GM18511 (cell line): ENCODE data around the gene NOP56.

Experiments used
- ATAC-seq: cut with Tn5 transposase; IDR thresholded peaks from one replicate; pipeline ENCODE4 v1.9.1; 2021; ENCODE audit warnings: mild to moderate bottlenecking, moderate library complexity; ENCODE audit not compliant: unreplicated experiment

Gene NOP56

DNA sequence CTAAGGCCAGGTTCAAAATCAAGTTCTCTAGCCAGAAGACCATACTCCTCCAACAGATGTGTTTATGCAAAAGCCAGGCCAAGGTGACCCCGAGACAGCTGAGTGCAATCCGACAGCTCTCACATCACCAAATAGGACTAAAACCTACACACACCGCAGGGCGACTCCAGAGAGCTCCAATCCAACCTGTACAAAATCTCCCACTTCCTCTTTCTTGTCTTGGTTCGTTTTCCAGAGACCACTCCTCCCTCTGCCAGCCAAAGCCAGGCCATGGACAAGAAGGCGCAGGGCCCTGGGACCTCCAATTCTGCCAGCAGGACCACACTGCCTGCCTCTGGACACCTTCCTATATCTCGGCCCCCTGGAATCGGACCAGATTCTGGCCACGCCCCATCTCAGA, 11.5 kb upstream of the NOP56 start:
- no peak for ATAC-seq

GRCh38 chr20:2643708-2644107, 8.7 kb upstream of the NOP56 start:
- no peak for ATAC-seq

- peak; percentile 48 for ATAC-seq
Observed at GRCh38 chr20:2652724-2653555, 508 bp downstream of the NOP56 start.

DNA sequence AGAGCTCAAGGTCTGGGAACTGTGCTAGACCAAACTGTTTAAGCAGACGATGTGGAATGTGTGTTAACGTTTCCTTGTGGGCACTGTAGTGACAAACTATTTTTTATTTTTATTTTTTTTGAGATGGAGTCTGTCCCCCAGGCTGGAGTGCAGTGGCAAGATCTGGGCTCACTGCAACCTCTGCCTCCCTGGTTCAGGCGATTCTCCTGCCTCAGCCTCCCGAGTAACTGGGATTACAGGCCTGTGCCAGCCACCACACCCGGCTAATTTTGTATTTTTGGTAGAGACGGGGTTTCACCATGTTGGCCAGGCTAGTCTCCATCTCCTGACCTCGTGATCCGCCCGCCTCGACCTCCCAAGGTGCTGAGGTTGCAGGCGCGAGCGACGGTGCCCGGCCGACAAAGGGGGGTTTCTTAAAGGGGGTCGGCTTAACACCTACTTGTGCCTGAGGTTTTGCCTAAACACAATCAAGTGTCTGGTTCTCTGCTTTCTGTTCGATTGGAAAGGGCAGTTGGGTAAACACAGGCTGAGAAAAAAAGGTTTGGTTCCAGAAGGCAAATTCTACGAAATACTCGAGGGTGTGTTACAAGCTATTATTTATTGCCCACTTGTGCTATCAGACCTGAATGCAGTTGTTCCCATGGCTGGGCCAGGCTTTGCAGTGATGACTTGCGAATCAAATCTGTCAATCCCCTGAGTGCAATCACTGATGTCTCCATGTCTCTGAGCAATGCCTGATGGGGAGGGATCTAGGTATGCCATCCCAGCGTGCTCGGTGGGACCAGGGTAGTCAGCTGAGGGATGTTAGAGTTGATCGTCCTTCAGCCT, 1.3 kb downstream of the NOP56 start:
- ATAC-seq, result no peak

DNA sequence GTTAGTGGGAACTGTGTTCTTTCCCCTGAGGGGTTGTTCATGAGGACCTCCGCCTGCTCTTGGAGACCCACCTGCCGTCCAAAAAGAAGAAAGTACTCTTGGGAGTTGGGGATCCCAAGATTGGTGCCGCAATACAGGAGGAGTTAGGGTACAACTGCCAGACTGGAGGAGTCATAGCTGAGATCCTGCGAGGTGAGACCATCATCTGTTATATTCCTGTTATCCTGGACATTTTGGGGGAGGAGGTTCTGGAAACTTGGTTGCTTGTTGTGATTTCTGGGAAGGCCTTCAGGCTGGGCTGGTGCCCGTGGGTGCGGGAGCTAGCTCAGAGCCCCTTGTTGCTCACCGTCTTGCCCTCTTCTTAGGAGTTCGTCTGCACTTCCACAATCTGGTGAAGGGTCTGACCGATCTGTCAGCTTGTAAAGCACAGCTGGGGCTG, 2.0 kb downstream of the NOP56 start:
- ATAC-seq, result no peak

DNA sequence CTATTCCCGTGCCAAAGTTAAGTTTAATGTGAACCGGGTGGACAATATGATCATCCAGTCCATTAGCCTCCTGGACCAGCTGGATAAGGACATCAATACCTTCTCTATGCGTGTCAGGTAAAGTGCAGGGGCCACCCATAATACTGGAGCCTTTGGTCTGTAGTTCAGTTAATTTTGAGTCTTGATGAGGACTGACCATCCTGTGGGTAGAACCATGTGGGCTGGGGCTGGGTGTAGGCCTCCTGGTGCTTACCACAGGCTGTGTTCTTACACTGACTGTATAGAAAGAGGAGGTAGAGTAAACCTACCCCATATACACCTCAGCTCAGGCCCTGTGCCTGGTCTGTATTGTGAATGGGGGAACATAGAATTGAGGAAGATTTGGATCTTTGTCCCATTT, 2.4 kb downstream of the NOP56 start:
- ATAC-seq, result no peak

- no peak for ATAC-seq
Observed at GRCh38 chr20:2655331-2656116, 3.1 kb downstream of the NOP56 start.

GRCh38 chr20:2656471-2657117, 4.2 kb downstream of the NOP56 start:
- ATAC-seq, result no peak

DNA sequence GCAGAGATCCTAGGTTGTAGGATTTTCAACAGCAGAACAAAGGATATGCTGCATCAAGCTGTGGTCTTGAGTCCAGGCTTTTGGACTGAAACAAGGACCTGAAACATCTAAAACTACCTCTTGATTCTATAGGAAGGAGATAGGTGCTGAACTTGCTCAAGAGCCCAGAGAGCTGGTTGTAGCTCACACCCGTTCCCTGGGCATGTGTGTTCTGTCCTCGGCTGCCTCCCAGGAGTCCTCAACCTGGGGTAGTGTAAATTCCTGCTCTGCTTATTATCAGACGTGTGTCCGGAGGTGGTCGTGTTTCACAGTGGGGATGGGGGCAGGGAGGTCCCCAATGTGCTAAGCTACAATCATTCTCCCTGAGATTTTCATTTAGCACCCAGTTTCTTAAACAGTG, 4.8 kb downstream of the NOP56 start:
- ATAC-seq, result no peak

DNA sequence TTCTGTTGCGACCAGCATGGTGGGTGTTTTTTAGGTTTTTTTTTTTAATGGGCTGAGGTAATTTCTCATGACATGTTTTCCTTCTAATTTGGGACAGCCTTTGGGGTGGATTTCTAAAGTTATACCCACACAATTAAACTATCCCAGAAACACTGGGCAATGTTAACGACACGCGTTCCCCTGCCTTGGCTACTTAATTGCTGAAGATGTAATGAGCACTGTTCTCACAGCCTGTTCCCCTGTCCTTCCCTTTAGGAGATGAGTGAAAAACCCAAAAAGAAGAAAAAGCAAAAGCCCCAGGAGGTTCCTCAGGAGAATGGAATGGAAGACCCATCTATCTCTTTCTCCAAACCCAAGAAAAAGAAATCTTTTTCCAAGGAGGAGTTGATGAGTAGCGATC, 5.2 kb downstream of the NOP56 start:
- ATAC-seq, result no peak

- ATAC-seq, result no peak
Observed at GRCh38 chr20:2658414-2659354, 6.3 kb downstream of the NOP56 start.

DNA sequence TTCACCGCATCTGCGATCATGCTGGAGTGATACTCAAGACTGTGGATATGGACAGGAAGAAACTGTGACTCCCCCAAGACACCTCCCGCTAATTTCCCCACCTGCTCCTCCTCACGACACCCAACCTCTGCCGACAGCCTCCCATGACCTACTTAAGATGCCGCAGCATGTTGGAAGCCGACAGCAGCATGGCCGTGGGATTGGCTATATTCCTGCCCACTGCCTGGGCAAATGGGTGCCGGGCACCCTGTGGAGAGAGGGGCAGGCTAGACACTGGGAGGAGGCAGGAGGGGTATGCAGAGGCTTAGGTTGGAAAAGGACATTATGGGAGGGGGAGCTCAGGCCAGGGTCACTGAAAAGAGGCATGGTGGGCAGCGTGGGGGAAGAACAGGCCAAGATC, 7.1 kb downstream of the NOP56 start:
- no peak for ATAC-seq

DNA sequence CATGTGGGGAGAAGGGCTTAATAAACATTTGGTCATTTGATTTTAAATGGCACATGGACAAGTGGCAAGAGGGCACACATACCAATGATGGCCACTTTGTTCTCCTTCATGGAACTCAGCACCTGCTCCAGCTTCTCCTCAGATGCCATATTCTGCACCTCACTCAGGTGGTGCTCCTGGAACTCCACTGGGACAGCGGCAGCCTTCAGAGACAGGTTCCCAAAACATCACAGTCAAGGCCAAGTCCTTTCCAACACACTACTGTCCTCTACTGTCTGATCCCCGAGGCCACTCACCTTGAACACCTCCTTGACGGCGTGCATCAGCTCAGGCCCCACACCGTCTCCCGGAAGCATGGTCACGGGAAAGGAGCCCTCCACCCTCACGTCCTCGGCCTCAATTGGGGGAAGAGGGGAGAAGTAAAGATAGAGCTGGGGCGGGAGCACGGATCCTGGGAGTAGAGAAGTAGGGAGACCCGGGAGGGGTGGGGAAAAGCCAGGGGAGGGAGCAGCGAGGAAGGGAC, 11.0 kb downstream of the NOP56 start:
- no peak for ATAC-seq

- peak; percentile 98 for ATAC-seq
Observed at GRCh38 chr20:2663887-2664719, 11.7 kb downstream of the NOP56 start, which contains the start of gene IDH3B. TSS of gene IDH3B (minus strand) at chr20:2664216. CDS start at chr20:2664188, 28 bp downstream.

- no peak for ATAC-seq
Observed at GRCh38 chr20:2671977-2672376, 19.5 kb downstream of the NOP56 start.

DNA sequence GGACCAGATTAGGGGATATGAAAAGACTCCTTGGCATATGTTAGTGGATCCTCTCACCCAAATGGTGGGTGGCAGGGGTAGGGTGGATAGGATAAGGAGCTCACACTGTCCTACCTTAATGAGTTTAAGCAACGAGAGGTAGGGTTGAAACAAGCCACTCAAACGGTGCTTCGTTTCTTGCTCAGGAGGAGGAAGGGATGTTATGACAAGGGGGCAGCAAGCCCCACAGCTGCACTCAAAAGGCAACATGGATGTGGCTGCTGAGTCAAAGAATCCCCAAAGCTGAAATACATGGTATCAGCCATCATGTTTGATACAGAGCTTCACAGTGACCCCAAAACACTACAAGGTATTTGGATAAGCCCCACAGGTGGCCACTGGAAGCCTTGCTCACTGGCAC, 20.0 kb downstream of the NOP56 start:
- ATAC-seq, result no peak

GRCh38 chr20:2673453-2673852, 21.0 kb downstream of the NOP56 start:
- ATAC-seq, result no peak

- ATAC-seq, result no peak
Observed at GRCh38 chr20:2680046-2680445, 27.6 kb downstream of the NOP56 start.
